GM18505 (cell line): Measurements from ENCODE around the gene TMTC1.

Experiments
- ATAC-seq: cut with Tn5 transposase; IDR thresholded peaks from one replicate; pipeline ENCODE4 v1.9.1; 2021; ENCODE audit not compliant: unreplicated experiment
- POLR2A ChIP-seq: IDR thresholded peaks from 4 replicates; pipeline ENCODE4 v1.6.1; 2011; ENCODE audit warnings: borderline replicate concordance; ENCODE audit not compliant: insufficient read depth, insufficient read length; ENCODE audit errors: extremely low read depth

Gene TMTC1

GRCh38 chr12:29610473-29611170 is 173.1 kb downstream of the TMTC1 start:
- no peak for ATAC-seq

GRCh38 chr12:29609431-29610215 is 174.1 kb downstream of the TMTC1 start:
- no peak for ATAC-seq
- TF ChIP-seq POLR2A, result no peak

More at GRCh38 chr12:29610473-29611170, 173.1 kb downstream of the TMTC1 start:
- TF ChIP-seq POLR2A, result no peak

- TF ChIP-seq POLR2A, result no peak
- no peak for ATAC-seq
Measured at GRCh38 chr12:29608581-29608980, 175.2 kb downstream of the TMTC1 start.

GRCh38 chr12:29599381-29599780 is 184.4 kb downstream of the TMTC1 start:
- TF ChIP-seq POLR2A, result no peak
- no peak for ATAC-seq

- no peak for ATAC-seq
- no peak for TF ChIP-seq POLR2A
Measured at GRCh38 chr12:29595071-29595755, 188.5 kb downstream of the TMTC1 start.

- no peak for TF ChIP-seq POLR2A
- ATAC-seq, result no peak
Measured at GRCh38 chr12:29593001-29593400, 190.7 kb downstream of the TMTC1 start.

GRCh38 chr12:29591140-29592020 is 192.4 kb downstream of the TMTC1 start:
- no peak for TF ChIP-seq POLR2A
- ATAC-seq, result no peak

- no peak for TF ChIP-seq POLR2A
- ATAC-seq, result no peak
Measured at GRCh38 chr12:29589851-29590250, 193.9 kb downstream of the TMTC1 start.

GRCh38 chr12:29589286-29589820 is 194.4 kb downstream of the TMTC1 start:
- no peak for ATAC-seq
- TF ChIP-seq POLR2A, result no peak

- TF ChIP-seq POLR2A, result no peak
- no peak for ATAC-seq
Measured at GRCh38 chr12:29582677-29583272, 201.0 kb downstream of the TMTC1 start.

- TF ChIP-seq POLR2A, result no peak
- ATAC-seq, result no peak
Measured at GRCh38 chr12:29582146-29582545, 201.6 kb downstream of the TMTC1 start.

GRCh38 chr12:29581631-29582030 is 202.1 kb downstream of the TMTC1 start:
- no peak for ATAC-seq
- no peak for TF ChIP-seq POLR2A
